HG03432 (cell line): ENCODE results near the gene TMPRSS13.
"Not testable (repeated sequence)": the region's sequence is repeated elsewhere in the genome, so short reads cannot be mapped to it uniquely, and the experiment has no call there.

Experiments used
- ATAC-seq: cut with Tn5 transposase; IDR thresholded peaks from one replicate; pipeline ENCODE4 v1.9.1; 2021; ENCODE audit warnings: mild to moderate bottlenecking, moderate library complexity; ENCODE audit not compliant: unreplicated experiment

Gene TMPRSS13

GRCh38 chr11:117874253-117874909 is 54.8 kb downstream of the TMPRSS13 start:
- ATAC-seq, result no peak

- ATAC-seq, result no peak
These were observed 55.4 kb downstream of the TMPRSS13 start for GRCh38 chr11:117873828-117874125.

GRCh38 chr11:117872975-117873827 is 56.0 kb downstream of the TMPRSS13 start:
- ATAC-seq, result no peak

GRCh38 chr11:117872420-117872961 is 56.7 kb downstream of the TMPRSS13 start:
- ATAC-seq, result no peak

GRCh38 chr11:117871784-117872183 is 57.4 kb downstream of the TMPRSS13 start:
- ATAC-seq, result no peak

- ATAC-seq, result no peak
These were observed 58.0 kb downstream of the TMPRSS13 start for GRCh38 chr11:117871160-117871559.

GRCh38 chr11:117870103-117870952 is 58.9 kb downstream of the TMPRSS13 start:
- ATAC-seq, result no peak

- no peak for ATAC-seq
These were observed 59.6 kb downstream of the TMPRSS13 start for GRCh38 chr11:117869604-117870003.

- no peak for ATAC-seq
These were observed 60.2 kb downstream of the TMPRSS13 start for GRCh38 chr11:117868815-117869561.

- no peak for ATAC-seq
These were observed 61.1 kb downstream of the TMPRSS13 start for GRCh38 chr11:117868088-117868487.

GRCh38 chr11:117866526-117866925 is 62.7 kb downstream of the TMPRSS13 start:
- ATAC-seq, result no peak

GRCh38 chr11:117865546-117865945 is 63.7 kb downstream of the TMPRSS13 start:
- ATAC-seq, result not testable (repeated sequence)

GRCh38 chr11:117863383-117863782 is 65.8 kb downstream of the TMPRSS13 start:
- ATAC-seq, result no peak

- ATAC-seq, result no peak
These were observed 66.4 kb downstream of the TMPRSS13 start for GRCh38 chr11:117862753-117863152.

- ATAC-seq, result no peak
These were observed 67.0 kb downstream of the TMPRSS13 start for GRCh38 chr11:117862019-117862725.

GRCh38 chr11:117861151-117862018 is 67.8 kb downstream of the TMPRSS13 start:
- no peak for ATAC-seq

GRCh38 chr11:117860139-117860538 is 69.1 kb downstream of the TMPRSS13 start:
- no peak for ATAC-seq

GRCh38 chr11:117859488-117860112 is 69.6 kb downstream of the TMPRSS13 start:
- no peak for ATAC-seq
